ENCODE measurements around the gene MTAP.

The MTAP gene

GRCh38 chr9:21817176-21817575 lies 14.7 kb downstream of the MTAP start:
- peak in 1 of 2 experiments; percentile 53 for DNase-seq (ENCODE audit: low read depth in 1 of 2, low spot score in 1 of 2)
- no peak for TF ChIP-seq POLR2AphosphoS5 (IDR thresholded peaks at IDR 0.05; ENCODE audit: low read depth)
- TF ChIP-seq SPI1 (IDR thresholded peaks at IDR 0.05; ENCODE audit: borderline replicate concordance, low read depth) = no peak
- TF ChIP-seq GABPA (IDR thresholded peaks at IDR 0.05; ENCODE audit: low read depth) = no peak
- no peak for TF ChIP-seq CTCF (IDR thresholded peaks at IDR 0.05; ENCODE audit: insufficient read depth, low read length)
- no peak for TF ChIP-seq REST (IDR thresholded peaks at IDR 0.05; ENCODE audit: insufficient replicate concordance, low read depth)
- Histone ChIP-seq H3K27ac (replicated peaks) (no peak overlapping the region), H3K27me3 (ENCODE audit: insufficient read depth, poor library complexity, severe bottlenecking) (no peaks in the 10 kb centered on the region), H3K4me3 (replicated peaks; ENCODE audit: insufficient read depth, low read length) (no peak overlapping the region)

GRCh38 chr9:21825637-21826036 lies 23.2 kb downstream of the MTAP start:
- no peaks in the 10 kb centered on the region for H3K27me3 ChIP-seq (ENCODE audit: insufficient read depth, poor library complexity, severe bottlenecking)
- TF ChIP-seq REST (IDR thresholded peaks at IDR 0.05; ENCODE audit: insufficient replicate concordance, low read depth) (no peak), SPI1 (IDR thresholded peaks at IDR 0.05; ENCODE audit: borderline replicate concordance, low read depth) (no peak), GABPA (IDR thresholded peaks at IDR 0.05; ENCODE audit: low read depth) (no peak), CTCF (IDR thresholded peaks at IDR 0.05; ENCODE audit: insufficient read depth, low read length) (no peak), POLR2AphosphoS5 (IDR thresholded peaks at IDR 0.05; ENCODE audit: low read depth) (no peak)
- DNase-seq (ENCODE audit: low read depth in 1 of 2, low spot score in 1 of 2) = no peak
- H3K4me3 ChIP-seq (replicated peaks; ENCODE audit: insufficient read depth, low read length) = no peak overlapping the region
- H3K27ac ChIP-seq (replicated peaks) = no peak overlapping the region

GRCh38 chr9:21828853-21829410 lies 26.5 kb downstream of the MTAP start:
- Histone ChIP-seq H3K27ac (replicated peaks) (no peak overlapping the region), H3K4me3 (replicated peaks; ENCODE audit: insufficient read depth, low read length) (no peak overlapping the region), H3K27me3 (ENCODE audit: insufficient read depth, poor library complexity, severe bottlenecking) (no peaks in the 10 kb centered on the region)
- DNase-seq (ENCODE audit: low read depth in 1 of 2, low spot score in 1 of 2) = no peak
- no peak for TF ChIP-seq REST (IDR thresholded peaks at IDR 0.05; ENCODE audit: insufficient replicate concordance, low read depth)
- no peak for TF ChIP-seq GABPA (IDR thresholded peaks at IDR 0.05; ENCODE audit: low read depth)
- no peak for TF ChIP-seq POLR2AphosphoS5 (IDR thresholded peaks at IDR 0.05; ENCODE audit: low read depth)
- no peak for TF ChIP-seq SPI1 (IDR thresholded peaks at IDR 0.05; ENCODE audit: borderline replicate concordance, low read depth)
- no peak for TF ChIP-seq CTCF (IDR thresholded peaks at IDR 0.05; ENCODE audit: insufficient read depth, low read length)

All from HL-60 (cell line).